ENCODE measurements around the gene FOSL2. TPM values are rescaled to one million over a fixed set of nuclear protein-coding genes. Genes with fewer than 3 reads are reported as not detected.

FOSL2 gene
- total and polyA plus RNA-seq, 4 donors: 20.0 to 260 (median 109) TPM

DNA sequence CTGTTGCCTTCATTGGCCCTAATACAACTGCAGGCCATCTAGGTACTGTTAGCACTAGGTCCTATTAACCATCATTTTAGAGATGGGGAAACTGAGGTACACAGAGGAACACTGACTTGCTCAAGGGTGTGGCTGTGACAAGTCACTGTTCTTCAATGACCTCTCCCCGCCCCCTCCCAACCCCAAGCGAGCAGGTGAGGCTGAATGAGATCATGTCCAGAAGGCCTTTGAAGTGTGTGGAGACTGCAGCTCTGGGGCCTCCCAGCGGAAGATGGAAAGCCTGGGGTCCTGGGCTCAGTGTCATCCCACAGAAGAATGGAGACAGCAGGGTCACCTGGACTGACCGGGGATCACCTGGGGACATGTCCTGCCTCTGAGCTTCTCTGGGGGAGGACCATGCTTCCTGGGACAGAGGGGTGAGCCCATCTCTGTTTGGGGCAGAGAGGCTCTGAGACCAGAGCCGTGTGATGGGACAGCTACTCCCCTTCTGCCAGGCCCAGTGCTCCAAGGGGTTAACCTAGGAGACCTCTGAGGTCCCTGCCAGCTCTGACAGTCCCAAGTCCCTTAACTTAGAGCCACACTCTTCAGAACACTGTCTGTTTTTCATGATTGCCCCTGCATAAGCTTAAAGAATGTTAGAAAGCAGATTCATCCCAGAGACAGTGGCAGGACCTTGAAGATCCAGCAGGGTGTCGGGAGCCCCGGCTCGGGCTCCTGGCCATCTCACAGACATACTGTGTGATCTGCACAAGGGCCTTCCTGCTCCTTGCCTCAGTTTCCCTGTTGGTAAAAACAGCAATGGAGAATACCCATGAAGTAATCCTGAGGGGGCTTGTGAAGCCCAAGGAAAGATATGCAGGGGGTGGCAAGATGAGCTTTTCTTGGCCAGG is 16.7 kb upstream of the FOSL2 start:
- Histone ChIP-seq H3K4me1 (ENCODE audit: control insufficient read depth in 1 of 2, insufficient read depth in 2 of 2, low read length in 2 of 2) (no peaks in the 10 kb centered on the region), H3K36me3 (ENCODE audit: control insufficient read depth in 1 of 2, insufficient read depth in 2 of 2, low read length in 1 of 2) (no peaks in the 10 kb centered on the region), H3K4me3 (ENCODE audit: low read length in 2 of 2) (no peak overlapping the region), H3K27ac (ENCODE audit: low read depth in 1 of 2, low read length in 2 of 2) (no peak overlapping the region), H3K9me3 (ENCODE audit: control insufficient read depth, low read length) (no peaks in the 10 kb centered on the region), H3K27me3 (ENCODE audit: control insufficient read depth in 1 of 2, insufficient read depth in 2 of 2, low read length in 1 of 2) (no peaks in the 10 kb centered on the region)
- intact Hi-C loops (cut with DNase I): no loop called here
- DNase-seq: peak in 1 of 2 donors; percentile 33
- ATAC-seq (ENCODE audit: low FRiP score): no peak
- 95 to 98% methylated on average over 8 of the region's 8 CpGs for WGBS, 2 donors

DNA sequence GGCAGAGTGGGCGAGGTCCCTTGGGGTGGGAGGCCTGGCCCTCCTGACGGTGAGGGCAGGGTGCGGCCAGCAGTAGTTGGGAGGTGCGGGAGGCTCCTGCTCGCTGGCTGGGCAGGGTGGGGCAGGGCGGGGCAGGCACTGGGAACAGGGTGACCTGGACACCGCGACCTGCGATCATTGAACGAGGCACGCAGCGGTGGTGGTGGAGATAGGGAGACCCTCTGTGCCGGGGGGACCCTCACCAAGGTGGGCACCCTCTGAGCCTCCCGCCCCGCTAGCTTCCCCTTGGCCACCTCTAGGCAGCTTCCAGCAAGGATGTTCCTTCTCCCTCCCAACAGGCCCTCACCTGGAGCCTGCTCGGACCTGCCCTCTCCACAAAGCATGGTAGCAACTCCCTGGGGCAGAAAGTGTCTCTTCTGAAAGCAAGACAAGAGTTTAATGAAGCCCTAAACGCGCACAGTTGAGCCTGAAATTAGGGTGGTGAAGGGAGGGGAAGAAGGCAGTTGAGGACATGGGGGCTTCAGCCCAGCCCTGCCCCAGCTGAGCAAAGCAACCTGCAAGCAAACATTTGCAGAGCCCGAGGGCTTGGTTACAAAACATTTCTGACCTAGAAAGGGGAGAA is 15.4 kb upstream of the FOSL2 start:
- peak in 1 of 2 donors; percentile 69 for DNase-seq
- WGBS, 2 donors: 93% methylated on average over 17 to 19 of the region's 19 CpGs
- intact Hi-C loops (cut with DNase I): no loop called here
- Histone ChIP-seq H3K9me3 (ENCODE audit: control insufficient read depth, low read length) (no peaks in the 10 kb centered on the region), H3K36me3 (ENCODE audit: control insufficient read depth in 1 of 2, insufficient read depth in 2 of 2, low read length in 1 of 2) (no peaks in the 10 kb centered on the region), H3K27ac (ENCODE audit: low read depth in 1 of 2, low read length in 2 of 2) (no peak overlapping the region), H3K4me3 (ENCODE audit: low read length in 2 of 2) (no peak overlapping the region), H3K27me3 (ENCODE audit: control insufficient read depth in 1 of 2, insufficient read depth in 2 of 2, low read length in 1 of 2) (no peaks in the 10 kb centered on the region), H3K4me1 (ENCODE audit: control insufficient read depth in 1 of 2, insufficient read depth in 2 of 2, low read length in 2 of 2) (no peaks in the 10 kb centered on the region)
- no peak for ATAC-seq (ENCODE audit: low FRiP score)

DNA sequence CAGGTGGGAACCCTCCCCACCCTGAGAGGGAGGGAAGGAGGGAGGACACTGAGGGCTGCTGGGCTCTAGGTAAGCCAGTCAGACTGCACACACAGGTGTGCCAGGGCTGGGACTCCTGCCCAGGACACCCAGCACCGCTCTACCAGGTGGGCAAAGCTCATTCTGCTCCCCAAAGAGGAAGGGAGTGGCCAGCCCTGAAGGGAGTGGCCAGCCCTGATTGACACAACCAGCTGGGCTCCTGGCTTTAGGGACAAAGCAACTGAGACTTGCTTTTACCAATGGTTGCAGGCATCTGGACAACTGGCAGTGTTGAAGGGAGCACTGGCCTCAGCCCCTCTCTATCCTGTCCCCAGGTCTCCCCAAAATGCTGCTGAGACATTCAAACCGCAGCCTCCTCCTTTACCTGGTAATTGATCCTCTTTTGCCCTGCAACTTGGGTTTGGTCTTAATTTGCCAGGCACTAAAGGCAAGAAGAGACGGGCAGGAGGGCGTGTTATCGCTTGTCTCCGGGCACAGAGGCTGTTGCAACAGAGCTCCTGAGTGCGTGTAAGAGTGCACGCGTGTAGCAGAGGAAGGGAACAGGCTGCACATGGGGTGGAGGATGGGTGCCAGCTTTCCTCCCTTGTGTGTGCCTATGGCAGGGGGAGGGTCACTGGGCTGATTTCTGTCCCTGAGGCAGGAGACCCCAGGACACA is 14.5 kb upstream of the FOSL2 start:
- Histone ChIP-seq H3K4me1 (ENCODE audit: control insufficient read depth in 1 of 2, insufficient read depth in 2 of 2, low read length in 2 of 2) (no peaks in the 10 kb centered on the region), H3K36me3 (ENCODE audit: control insufficient read depth in 1 of 2, insufficient read depth in 2 of 2, low read length in 1 of 2) (no peaks in the 10 kb centered on the region), H3K27me3 (ENCODE audit: control insufficient read depth in 1 of 2, insufficient read depth in 2 of 2, low read length in 1 of 2) (no peaks in the 10 kb centered on the region), H3K9me3 (ENCODE audit: control insufficient read depth, low read length) (no peaks in the 10 kb centered on the region), H3K4me3 (ENCODE audit: low read length in 2 of 2) (no peak overlapping the region), H3K27ac (ENCODE audit: low read depth in 1 of 2, low read length in 2 of 2) (no peak overlapping the region)
- WGBS, 2 donors: 90 to 95% methylated on average over 9 of the region's 9 CpGs
- ATAC-seq (ENCODE audit: low FRiP score) (no peak), DNase-seq (no peak)
- intact Hi-C loops (cut with DNase I): no loop called here

DNA sequence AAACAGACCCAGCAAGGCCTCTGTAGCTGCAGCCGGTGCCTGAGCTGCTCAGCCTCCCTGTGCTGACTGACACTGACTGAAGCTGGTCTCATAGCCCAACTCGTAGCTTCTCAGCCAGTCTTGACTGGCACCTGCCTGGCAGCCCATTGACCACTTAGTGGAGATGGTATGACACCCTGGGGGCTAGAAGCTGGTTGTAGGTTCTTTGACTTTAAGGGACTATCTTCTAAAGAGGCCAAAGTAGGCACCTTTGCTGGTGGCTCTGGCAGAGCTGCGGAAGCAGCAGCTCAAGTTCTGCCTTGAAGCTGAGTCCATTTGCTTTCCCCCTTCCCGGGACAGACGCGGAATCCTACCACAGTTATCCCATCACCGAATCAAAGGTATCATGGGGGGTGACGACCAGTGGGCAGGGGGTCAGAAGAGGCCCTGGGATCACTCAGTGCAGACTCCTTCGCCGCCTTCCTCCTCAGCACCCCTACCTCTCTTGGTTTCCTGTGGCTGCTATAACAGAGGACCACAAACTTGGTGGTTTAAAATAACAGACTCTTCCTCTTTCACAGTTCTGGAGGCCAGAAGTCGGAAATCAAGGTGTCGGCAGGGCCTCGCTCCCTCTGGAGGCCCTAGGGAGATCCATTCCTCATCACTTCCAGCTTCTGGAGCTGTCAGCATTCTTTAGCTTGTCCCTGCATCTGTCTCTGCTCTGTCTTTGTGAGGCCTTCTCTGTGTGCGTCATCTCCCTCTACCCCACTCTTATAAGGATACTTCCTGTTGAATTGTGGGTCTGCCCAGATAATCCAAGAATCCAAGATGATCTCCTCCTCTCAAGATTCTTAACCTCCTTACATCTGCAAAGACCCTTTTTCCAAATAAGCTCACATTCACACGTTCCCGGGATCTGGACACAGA is 13.7 kb upstream of the FOSL2 start:
- WGBS, 2 donors: 88 to 90% methylated on average over 16 of the region's 16 CpGs
- H3K4me3 ChIP-seq (ENCODE audit: low read length in 2 of 2): no peak overlapping the region
- H3K4me1 ChIP-seq (ENCODE audit: control insufficient read depth in 1 of 2, insufficient read depth in 2 of 2, low read length in 2 of 2): no peaks in the 10 kb centered on the region
- H3K9me3 ChIP-seq (ENCODE audit: control insufficient read depth, low read length): no peaks in the 10 kb centered on the region
- no peaks in the 10 kb centered on the region for H3K27me3 ChIP-seq (ENCODE audit: control insufficient read depth in 1 of 2, insufficient read depth in 2 of 2, low read length in 1 of 2)
- ATAC-seq (ENCODE audit: low FRiP score) (no peak), DNase-seq (no peak)
- no peak overlapping the region for H3K27ac ChIP-seq (ENCODE audit: low read depth in 1 of 2, low read length in 2 of 2)
- H3K36me3 ChIP-seq (ENCODE audit: control insufficient read depth in 1 of 2, insufficient read depth in 2 of 2, low read length in 1 of 2): no peaks in the 10 kb centered on the region
- intact Hi-C loops (cut with DNase I): no loop called here

DNA sequence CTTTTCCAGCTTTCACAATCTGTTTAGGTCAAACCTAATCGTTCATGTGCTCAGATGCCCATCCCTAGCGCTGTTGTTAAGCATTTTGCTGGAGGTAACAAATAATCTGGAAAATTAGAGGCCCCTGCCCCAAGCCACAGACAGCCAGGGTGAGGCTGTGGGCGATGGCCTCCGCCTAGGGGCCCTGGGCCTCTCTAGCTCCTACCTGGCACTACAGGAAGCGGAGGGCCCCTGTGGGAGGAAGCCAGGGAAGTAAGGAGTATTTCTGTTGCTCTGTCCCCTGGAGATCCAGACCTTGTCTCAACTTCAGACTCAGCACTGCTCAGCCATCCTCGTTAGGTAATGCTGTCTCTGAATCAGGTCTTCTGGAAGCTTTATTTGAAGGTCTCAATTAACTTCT is 12.4 kb upstream of the FOSL2 start:
- Histone ChIP-seq H3K9me3 (ENCODE audit: control insufficient read depth, low read length) (no peaks in the 10 kb centered on the region), H3K36me3 (ENCODE audit: control insufficient read depth in 1 of 2, insufficient read depth in 2 of 2, low read length in 1 of 2) (no peaks in the 10 kb centered on the region), H3K4me1 (ENCODE audit: control insufficient read depth in 1 of 2, insufficient read depth in 2 of 2, low read length in 2 of 2) (no peaks in the 10 kb centered on the region), H3K27ac (ENCODE audit: low read depth in 1 of 2, low read length in 2 of 2) (no peak overlapping the region), H3K27me3 (ENCODE audit: control insufficient read depth in 1 of 2, insufficient read depth in 2 of 2, low read length in 1 of 2) (no peaks in the 10 kb centered on the region), H3K4me3 (ENCODE audit: low read length in 2 of 2) (no peak overlapping the region)
- DNase-seq (no peak), ATAC-seq (ENCODE audit: low FRiP score) (no peak)
- intact Hi-C loops (cut with DNase I): no loop called here
- 91 to 94% methylated on average over 6 of the region's 6 CpGs for WGBS, 2 donors

DNA sequence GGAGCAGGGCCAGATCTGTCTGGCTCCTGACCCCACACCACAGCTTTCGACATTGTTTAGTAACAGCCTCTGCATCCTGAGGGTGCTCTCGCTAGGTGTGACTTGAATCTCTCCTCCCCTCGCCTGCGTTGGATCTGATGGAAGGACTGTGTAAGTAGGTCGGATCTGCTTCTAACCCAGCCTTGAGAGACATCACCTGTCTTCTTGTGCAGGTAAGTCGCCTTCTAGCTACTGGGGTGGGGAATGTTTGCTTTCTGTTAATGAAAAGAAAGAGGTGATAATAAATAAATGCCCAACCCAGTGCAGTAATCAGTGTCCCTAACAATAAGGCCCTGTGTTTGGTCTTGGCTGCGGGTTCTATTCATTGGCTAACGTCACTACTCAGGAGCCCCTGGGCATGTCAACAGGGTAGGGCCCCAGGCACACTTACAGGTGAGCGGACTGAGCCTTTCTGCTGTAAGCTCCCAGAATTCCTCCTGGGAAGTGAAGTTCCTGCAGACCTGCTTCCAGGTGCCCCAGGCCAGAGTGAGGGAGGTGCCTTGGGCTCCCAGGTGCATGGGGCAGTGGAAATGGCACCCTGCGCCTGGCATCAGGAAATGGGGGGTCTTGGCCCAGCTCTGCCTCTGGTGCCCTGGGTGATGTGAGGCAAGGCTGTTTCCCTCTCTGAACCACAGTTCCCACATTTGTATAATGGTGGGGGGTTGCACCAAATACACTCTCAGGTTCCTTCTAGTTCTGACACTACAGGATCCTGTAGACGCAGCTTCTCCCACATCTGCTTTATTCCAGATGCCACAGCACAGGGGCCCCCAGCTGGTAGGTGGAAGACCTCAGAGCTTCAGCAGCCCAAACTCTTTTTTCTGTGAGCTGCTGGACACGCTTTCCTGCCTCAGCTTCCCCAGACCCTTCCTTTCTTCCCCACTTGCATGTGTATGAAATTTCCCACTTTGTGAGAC is 11.2 kb upstream of the FOSL2 start:
- Histone ChIP-seq H3K27me3 (ENCODE audit: control insufficient read depth in 1 of 2, insufficient read depth in 2 of 2, low read length in 1 of 2) (no peaks in the 10 kb centered on the region), H3K4me3 (ENCODE audit: low read length in 2 of 2) (no peak overlapping the region), H3K36me3 (ENCODE audit: control insufficient read depth in 1 of 2, insufficient read depth in 2 of 2, low read length in 1 of 2) (no peaks in the 10 kb centered on the region), H3K4me1 (ENCODE audit: control insufficient read depth in 1 of 2, insufficient read depth in 2 of 2, low read length in 2 of 2) (no peaks in the 10 kb centered on the region), H3K27ac (ENCODE audit: low read depth in 1 of 2, low read length in 2 of 2) (no peak overlapping the region), H3K9me3 (ENCODE audit: control insufficient read depth, low read length) (no peaks in the 10 kb centered on the region)
- ATAC-seq (ENCODE audit: low FRiP score) (no peak), DNase-seq (no peak)
- 93 to 96% methylated on average over 12 of the region's 12 CpGs for WGBS, 2 donors
- intact Hi-C loops (cut with DNase I): no loop called here

DNA sequence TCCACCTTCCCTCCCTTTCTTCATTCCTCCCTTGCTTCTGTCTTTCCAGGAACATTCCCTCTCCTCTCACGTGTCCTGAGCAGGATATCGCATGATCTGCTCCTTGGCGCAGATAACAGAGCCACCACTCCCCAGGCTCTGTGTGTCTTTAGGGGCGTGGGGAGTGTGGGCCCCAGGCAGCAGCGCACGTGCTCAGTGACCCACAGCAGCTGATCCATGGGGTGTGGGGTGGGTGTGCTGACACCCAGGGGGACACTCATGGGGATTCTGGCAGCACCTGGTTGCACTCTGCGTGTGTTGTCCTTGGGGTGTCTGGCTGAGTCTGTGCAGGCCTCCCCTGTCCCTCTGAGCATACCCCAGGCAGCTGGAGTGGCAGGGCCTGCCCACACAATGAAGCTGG is 9.9 kb upstream of the FOSL2 start:
- H3K36me3 ChIP-seq (ENCODE audit: control insufficient read depth in 1 of 2, insufficient read depth in 2 of 2, low read length in 1 of 2): no peaks in the 10 kb centered on the region
- ATAC-seq (ENCODE audit: low FRiP score) (no peak), DNase-seq (no peak)
- H3K27ac ChIP-seq (ENCODE audit: low read depth in 1 of 2, low read length in 2 of 2): no peak overlapping the region
- no peaks in the 10 kb centered on the region for H3K4me1 ChIP-seq (ENCODE audit: control insufficient read depth in 1 of 2, insufficient read depth in 2 of 2, low read length in 2 of 2)
- no peaks in the 10 kb centered on the region for H3K27me3 ChIP-seq (ENCODE audit: control insufficient read depth in 1 of 2, insufficient read depth in 2 of 2, low read length in 1 of 2)
- no peak overlapping the region for H3K4me3 ChIP-seq (ENCODE audit: low read length in 2 of 2)
- 92 to 93% methylated on average over 7 of the region's 7 CpGs for WGBS, 2 donors
- H3K9me3 ChIP-seq (ENCODE audit: control insufficient read depth, low read length): no peaks in the 10 kb centered on the region
- intact Hi-C loops (cut with DNase I): no loop called here

All from aorta (tissue), 5 donors.